Cardiac fibroblast (primary cell): Measurements from ENCODE around the gene TUT1.

Experiments
- DNase-seq, 2 donors: peaks; one replicate each; pipeline versions ENCODE4 v3.0.0 to v3.0.0-alpha.2; 2010; ENCODE audit warnings: low read depth in 2 of 2
- H3K4me3 ChIP-seq, 2 donors: replicated peaks in 1 of 2; 1 replicate in 1 of 2; 2 replicates in 1 of 2; pipeline ENCODE4 v1.5.1; 2011; ENCODE audit warnings: low read depth in 2 of 2, low read length in 2 of 2, mild to moderate bottlenecking in 2 of 2, moderate library complexity in 1 of 2
- TF ChIP-seq, protein P1 (sequence below): IDR thresholded peaks from one replicate; pipeline ENCODE4 v1.5.1; 2011; ENCODE audit warnings: low read depth, mild to moderate bottlenecking, low read length, inconsistent platforms

TUT1 gene

DNA sequence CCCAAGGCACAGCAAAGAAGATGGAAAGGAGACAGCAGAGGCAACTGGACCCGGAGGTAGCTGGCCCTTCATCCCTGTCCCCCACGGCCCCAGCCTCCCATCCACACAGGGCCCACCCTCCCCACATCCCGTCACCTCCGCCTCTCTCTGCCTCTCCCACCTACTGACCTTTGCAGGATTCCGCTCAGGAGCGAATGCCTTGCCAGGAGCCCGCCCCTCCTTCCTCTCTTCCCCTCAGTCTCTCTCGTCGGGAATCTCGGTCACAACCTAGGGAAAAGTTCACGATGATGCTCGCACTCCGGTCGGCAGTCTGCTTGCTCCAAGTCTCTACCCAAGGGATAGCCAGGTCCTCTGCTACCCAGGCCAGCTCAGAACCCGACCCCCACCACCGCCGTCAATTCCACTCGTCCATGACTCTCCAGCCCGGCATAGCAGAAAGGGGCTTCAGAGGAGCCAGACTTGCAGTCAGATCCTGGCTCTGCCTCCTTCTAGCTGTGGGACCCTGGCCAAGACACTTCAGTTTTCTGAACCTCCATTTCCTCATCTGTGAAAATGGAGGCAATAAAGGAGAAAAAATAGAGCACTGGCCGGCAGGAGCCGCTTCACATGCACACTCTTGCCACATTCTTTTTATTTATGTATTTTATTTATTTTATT lies 54.9 kb downstream of the TUT1 start:
- TF ChIP-seq, protein P1, sequence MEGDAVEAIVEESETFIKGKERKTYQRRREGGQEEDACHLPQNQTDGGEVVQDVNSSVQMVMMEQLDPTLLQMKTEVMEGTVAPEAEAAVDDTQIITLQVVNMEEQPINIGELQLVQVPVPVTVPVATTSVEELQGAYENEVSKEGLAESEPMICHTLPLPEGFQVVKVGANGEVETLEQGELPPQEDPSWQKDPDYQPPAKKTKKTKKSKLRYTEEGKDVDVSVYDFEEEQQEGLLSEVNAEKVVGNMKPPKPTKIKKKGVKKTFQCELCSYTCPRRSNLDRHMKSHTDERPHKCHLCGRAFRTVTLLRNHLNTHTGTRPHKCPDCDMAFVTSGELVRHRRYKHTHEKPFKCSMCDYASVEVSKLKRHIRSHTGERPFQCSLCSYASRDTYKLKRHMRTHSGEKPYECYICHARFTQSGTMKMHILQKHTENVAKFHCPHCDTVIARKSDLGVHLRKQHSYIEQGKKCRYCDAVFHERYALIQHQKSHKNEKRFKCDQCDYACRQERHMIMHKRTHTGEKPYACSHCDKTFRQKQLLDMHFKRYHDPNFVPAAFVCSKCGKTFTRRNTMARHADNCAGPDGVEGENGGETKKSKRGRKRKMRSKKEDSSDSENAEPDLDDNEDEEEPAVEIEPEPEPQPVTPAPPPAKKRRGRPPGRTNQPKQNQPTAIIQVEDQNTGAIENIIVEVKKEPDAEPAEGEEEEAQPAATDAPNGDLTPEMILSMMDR: no peak
- H3K4me3 ChIP-seq: no peak overlapping the region
- no peak for DNase-seq

DNA sequence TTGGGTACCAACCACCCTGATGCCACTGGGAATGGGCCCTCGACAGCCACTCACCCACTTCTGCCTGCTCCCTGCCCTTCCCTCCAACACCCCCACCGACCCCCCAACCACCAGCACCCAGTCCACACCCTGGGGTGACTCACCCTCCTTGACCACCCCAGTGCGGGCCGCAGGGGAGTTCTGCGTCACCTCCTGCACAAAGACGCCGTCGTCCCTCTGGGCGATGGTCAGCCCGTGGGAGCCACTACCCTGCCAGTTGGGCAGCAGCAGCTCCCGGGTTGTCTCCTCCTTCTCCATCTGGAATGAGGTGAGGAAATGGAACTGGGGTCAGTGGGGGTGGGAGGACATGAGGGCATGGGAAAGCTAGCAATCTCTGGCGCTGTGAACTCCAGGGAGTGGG lies 55.5 kb downstream of the TUT1 start:
- no peak for DNase-seq
- TF ChIP-seq, protein P1: no peak
- H3K4me3 ChIP-seq: no peak overlapping the region

- DNase-seq: no peak
- no peak overlapping the region for H3K4me3 ChIP-seq
- TF ChIP-seq, protein P1: no peak
These were observed 56.4 kb downstream of the TUT1 start for GRCh38 chr11:62534779-62535545.

DNA sequence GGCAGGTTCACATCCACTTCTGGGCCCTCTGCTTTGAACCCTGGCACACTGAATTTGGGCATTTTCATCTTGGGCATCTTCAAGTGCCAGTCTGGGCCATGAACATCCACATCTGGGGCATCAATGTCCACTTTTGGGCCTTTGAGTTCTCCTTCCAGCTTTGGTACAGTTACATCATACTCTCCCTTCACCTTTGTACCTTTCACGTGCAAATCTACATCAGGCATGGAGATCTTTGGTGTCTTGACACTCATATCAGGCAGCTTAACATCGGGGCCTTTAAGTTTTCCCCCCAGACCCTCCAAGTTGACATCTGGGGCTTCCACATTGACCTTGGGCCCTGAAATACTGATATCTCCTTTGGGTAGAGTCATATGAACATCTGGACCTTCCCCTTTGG lies 59.2 kb downstream of the TUT1 start:
- TF ChIP-seq, protein P1: no peak
- no peak for DNase-seq
- H3K4me3 ChIP-seq: no peak overlapping the region
